ENCODE measurements around the gene VTN. TPM values are rescaled to one million over a fixed set of nuclear protein-coding genes. Genes with fewer than 3 reads are reported as not detected.

The VTN gene
- total and polyA plus RNA-seq, 2 donors from 2014 or later = 0.98 to 3.5 TPM

- FAIRE-seq (no peak), DNase-seq (no peak)
- peaks cover 0 to 11% (median 0%) of the 10 kb centered on the region in 3 donors for H3K4me1 ChIP-seq (ENCODE audit: control insufficient read depth in 2 of 3, insufficient read depth in 2 of 3, low read depth in 1 of 3, low read length in 3 of 3)
- intact Hi-C loops (cut with DNase I) = no loop called here
- no peak for TF ChIP-seq CTCF (IDR thresholded peaks at IDR 0.05; ENCODE audit: borderline replicate concordance, extremely low read depth, insufficient read depth)
- no peak overlapping the region for H3K9ac ChIP-seq (ENCODE audit: low read length in 3 of 3)
- no peaks in the 10 kb centered on the region for H3K27me3 ChIP-seq (ENCODE audit: control insufficient read depth, insufficient read depth, low read length)
- no peak overlapping the region for H3K27ac ChIP-seq (ENCODE audit: low read depth in 2 of 2, low read length in 2 of 2)
- H3K36me3 ChIP-seq (ENCODE audit: control insufficient read depth in 2 of 3, insufficient read depth in 3 of 3, low read length in 3 of 3) = peaks cover 6 to 22% (median 15%) of the 10 kb centered on the region in 3 donors
- no peak overlapping the region for H3K4me3 ChIP-seq (ENCODE audit: low read length in 3 of 3)
- H3K9me3 ChIP-seq (ENCODE audit: control insufficient read depth in 2 of 3, insufficient read depth in 1 of 3, low read length in 3 of 3) = no peaks in the 10 kb centered on the region
These were observed 16.3 kb upstream of the VTN start for GRCh38 chr17:28386391-28386790.

GRCh38 chr17:28385406-28385805, 15.3 kb upstream of the VTN start:
- Histone ChIP-seq H3K9me3 (ENCODE audit: control insufficient read depth in 2 of 3, insufficient read depth in 1 of 3, low read length in 3 of 3) (no peaks in the 10 kb centered on the region), H3K4me1 (ENCODE audit: control insufficient read depth in 2 of 3, insufficient read depth in 2 of 3, low read depth in 1 of 3, low read length in 3 of 3) (peaks cover 0 to 16% (median 0%) of the 10 kb centered on the region in 3 donors), H3K36me3 (ENCODE audit: control insufficient read depth in 2 of 3, insufficient read depth in 3 of 3, low read length in 3 of 3) (peaks cover 2 to 15% (median 8%) of the 10 kb centered on the region in 3 donors), H3K4me3 (ENCODE audit: low read length in 3 of 3) (peak overlapping the region in 2 of 3 donors; percentile 33 to 81), H3K27me3 (ENCODE audit: control insufficient read depth, insufficient read depth, low read length) (peaks cover under 1% of the 10 kb centered on the region), H3K9ac (ENCODE audit: low read length in 3 of 3) (no peak overlapping the region), H3K27ac (ENCODE audit: low read depth in 2 of 2, low read length in 2 of 2) (no peak overlapping the region)
- DNase-seq (no peak), FAIRE-seq (no peak)
- intact Hi-C loops (cut with DNase I) = no loop called here
- no peak for TF ChIP-seq CTCF (IDR thresholded peaks at IDR 0.05; ENCODE audit: borderline replicate concordance, extremely low read depth, insufficient read depth)

- Histone ChIP-seq H3K27me3 (ENCODE audit: control insufficient read depth, insufficient read depth, low read length) (peaks cover 2% of the 10 kb centered on the region), H3K36me3 (ENCODE audit: control insufficient read depth in 2 of 3, insufficient read depth in 3 of 3, low read length in 3 of 3) (peaks cover 2 to 12% (median 8%) of the 10 kb centered on the region in 3 donors), H3K9ac (ENCODE audit: low read length in 3 of 3) (peak overlapping the region in 2 of 3 donors; percentile 9 to 68), H3K4me3 (ENCODE audit: low read length in 3 of 3) (peak overlapping the region; percentile 57 to 81 (median 75)), H3K27ac (ENCODE audit: low read depth in 2 of 2, low read length in 2 of 2) (peak overlapping the region; percentile 40 to 65), H3K4me1 (ENCODE audit: control insufficient read depth in 2 of 3, insufficient read depth in 2 of 3, low read depth in 1 of 3, low read length in 3 of 3) (peaks cover 0 to 16% (median 0%) of the 10 kb centered on the region in 3 donors), H3K9me3 (ENCODE audit: control insufficient read depth in 2 of 3, insufficient read depth in 1 of 3, low read length in 3 of 3) (no peaks in the 10 kb centered on the region)
- TF ChIP-seq CTCF (IDR thresholded peaks at IDR 0.05; ENCODE audit: borderline replicate concordance, extremely low read depth, insufficient read depth) = no peak
- no peak for DNase-seq
- intact Hi-C loops (cut with DNase I) = no loop called here
- FAIRE-seq = no peak
These were observed 14.9 kb upstream of the VTN start for GRCh38 chr17:28385037-28385400.
